CD4-positive, alpha-beta T cell (primary cell): ENCODE results near the gene CLSTN2. TPM values are rescaled to one million over a fixed set of nuclear protein-coding genes. Genes with fewer than 3 reads are reported as not detected.

Source experiments
- ATAC-seq: fragments of 200-7000 bp; cut with Tn5 transposase; one replicate; pipeline ENCODE4 v1.10.0; 2022; ENCODE audit warnings: mild to moderate bottlenecking; ENCODE audit not compliant: poor library complexity
- CTCF ChIA-PET: fragments of 350-600 bp; sonication (Branson Sonifier 250); formaldehyde crosslinking; loops from one replicate; lab custom pipeline; 2021; ENCODE audit warnings: antibody characterized with exemption, inconsistent platforms; lab: Charles Lee
- POLR2A ChIA-PET: fragments of 350-600 bp; sonication (Branson Sonifier 250); formaldehyde crosslinking; loops from one replicate; lab custom pipeline; 2021; ENCODE audit warnings: antibody characterized with exemption, inconsistent platforms; lab: Charles Lee
- DNase-seq, 14 experiments: peaks; one replicate each; pipeline ENCODE4 v3.0.0-alpha.2; 2013 to 2020; ENCODE audit warnings: mixed read lengths in 2 of 14
- H3K27ac ChIP-seq, 2 donors: one replicate each; pipeline versions ENCODE4 v1.5.1 to v1.7.0; 2013; ENCODE audit warnings: low read length in 2 of 2, low read depth in 1 of 2, mild to moderate bottlenecking in 1 of 2
- H3K27me3 ChIP-seq, 2 experiments: 1 replicate in 1 of 2; 2 replicates in 1 of 2; pipeline versions ENCODE4 v1.6.1 to v1.7.0; 2013; ENCODE audit warnings: low read length in 2 of 2, control low read depth in 1 of 2, mild to moderate bottlenecking in 1 of 2, moderate library complexity in 1 of 2; ENCODE audit not compliant: insufficient read depth in 2 of 2, control insufficient read depth in 1 of 2
- H3K36me3 ChIP-seq: one replicate; pipeline ENCODE4 v1.6.1; 2013; ENCODE audit warnings: low read length, control low read depth; ENCODE audit not compliant: insufficient read depth
- H3K4me1 ChIP-seq: one replicate; pipeline ENCODE4 v1.6.1; 2013; ENCODE audit warnings: low read length, control low read depth; ENCODE audit not compliant: insufficient read depth
- H3K4me3 ChIP-seq: one replicate; pipeline ENCODE4 v1.5.1; 2013; ENCODE audit warnings: mild to moderate bottlenecking, low read length, moderate library complexity
- H3K9me3 ChIP-seq, 2 experiments: 1 replicate in 1 of 2; 2 replicates in 1 of 2; pipeline versions ENCODE4 v1.6.1 to v1.7.0; 2013; ENCODE audit warnings: low read length in 2 of 2, mild to moderate bottlenecking in 2 of 2, control low read depth in 1 of 2, moderate library complexity in 1 of 2; ENCODE audit not compliant: control insufficient read depth in 1 of 2, insufficient read depth in 1 of 2
- H3K27ac Mint-ChIP-seq: one replicate; pipeline ENCODE4 v1.8.0; 2020; ENCODE audit warnings: mixed read lengths
- H3K27me3 Mint-ChIP-seq: one replicate; pipeline ENCODE4 v1.8.0; 2021; ENCODE audit warnings: mixed read lengths
- H3K36me3 Mint-ChIP-seq: one replicate; pipeline ENCODE4 v1.8.0; 2021; ENCODE audit warnings: low read depth, mixed read lengths
- H3K4me1 Mint-ChIP-seq: one replicate; pipeline ENCODE4 v1.8.0; 2021; ENCODE audit warnings: low read depth, mixed read lengths
- H3K4me3 Mint-ChIP-seq: one replicate; pipeline ENCODE4 v1.8.0; 2020; ENCODE audit warnings: mild to moderate bottlenecking, mixed read lengths
- H3K9me3 Mint-ChIP-seq: one replicate; pipeline ENCODE4 v1.8.0; 2020; ENCODE audit warnings: mixed read lengths
- intact Hi-C, 2 experiments: fragments of 100-400 bp; cut with DNase I in 1 of 2; cut with micrococcal nuclease in 1 of 2; formaldehyde crosslinking; loops; one replicate each; pipeline versions ENCODE4 v1.15.1 to v1.9.0; 2023 to 2025; cut with DNase I, micrococcal nuclease
- total RNA-seq, 174 experiments: library from RNA in 2 of 174; stranded (reverse) in 2 of 174; gene quantifications; one replicate each; pipeline ENCODE4 v1.2.3 and lab custom pipeline; 2021 to 2026
- TF ChIP-seq, protein P1 (sequence below): fragments of 200-600 bp; IDR thresholded peaks from one replicate; pipeline ENCODE4 v1.8.0; 2022; ENCODE audit warnings: antibody characterized with exemption, mild to moderate bottlenecking

Gene CLSTN2
- total RNA-seq, 2 experiments from 2014 or later, result not detected

DNA sequence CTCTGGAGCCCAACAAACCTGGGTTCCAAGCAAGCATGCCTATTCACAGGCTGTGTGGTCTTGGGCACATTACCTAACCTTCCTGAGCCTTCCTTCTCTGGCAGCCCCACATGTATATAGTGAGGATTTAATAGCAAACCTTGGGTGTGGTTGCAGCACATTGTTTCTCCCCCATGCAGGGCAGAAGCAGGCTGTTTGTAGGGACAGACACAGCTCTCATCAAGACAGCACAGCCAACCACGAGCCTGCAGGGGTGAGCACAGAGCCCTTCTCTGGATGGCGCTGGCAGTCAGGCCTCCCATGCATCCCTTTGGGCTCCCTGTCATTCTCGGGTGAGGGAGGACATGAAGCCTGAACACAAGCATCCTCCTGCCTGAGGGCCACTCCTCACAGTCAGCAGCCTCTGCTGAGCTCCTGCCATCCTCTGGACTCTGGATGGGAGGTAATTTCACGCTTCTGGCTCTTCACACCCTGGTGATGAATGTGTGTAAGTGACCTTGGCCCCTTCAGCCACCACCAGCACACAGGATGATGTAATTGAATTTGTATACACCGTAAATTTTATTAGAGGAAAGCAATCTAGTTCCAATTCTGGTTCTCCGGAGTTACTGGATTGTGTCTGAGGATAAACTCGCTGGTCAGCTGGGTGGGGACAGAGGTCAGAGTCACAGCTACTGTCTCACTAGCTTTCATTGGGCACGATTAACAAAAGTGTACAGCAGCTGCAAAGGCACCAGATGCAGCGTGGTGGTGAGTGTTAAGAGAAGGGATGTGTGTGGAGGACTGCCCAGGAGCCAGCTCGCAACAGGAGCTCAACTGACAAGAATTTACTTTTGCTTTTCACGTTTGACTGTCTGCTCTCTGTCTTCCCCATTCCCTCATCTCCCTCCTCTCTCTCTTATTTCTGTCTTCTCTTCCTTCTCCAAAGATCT, 118.1 kb downstream of the CLSTN2 start:
- intact Hi-C loops, result no loop called here

DNA sequence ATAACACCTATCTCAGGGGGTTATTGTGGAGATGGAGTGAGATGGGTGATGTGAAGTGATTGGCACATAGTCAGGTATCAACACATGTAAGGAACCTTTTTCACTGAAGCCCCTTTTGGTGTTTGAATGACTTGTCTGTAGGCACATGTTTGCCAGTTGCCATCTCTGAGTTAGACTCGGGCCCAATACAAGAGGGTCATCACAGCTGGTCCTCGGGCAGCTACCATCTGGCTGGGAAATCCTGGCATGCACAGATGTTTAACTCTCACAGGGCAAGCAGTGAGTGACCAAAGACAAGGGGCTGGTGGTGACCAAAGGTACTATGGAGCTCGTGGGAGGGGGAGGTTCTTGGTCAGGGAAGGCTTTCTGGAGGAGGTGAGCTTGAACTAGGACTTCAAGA, 118.8 kb downstream of the CLSTN2 start:
- CTCF ChIA-PET, result no interaction called here
- no peak overlapping the region for H3K4me3 ChIP-seq
- no peaks in the 10 kb centered on the region for H3K4me1 ChIP-seq
- no peak for ATAC-seq
- no peaks in the 10 kb centered on the region for H3K9me3 Mint-ChIP-seq
- no peaks in the 10 kb centered on the region for H3K4me1 Mint-ChIP-seq
- H3K27me3 ChIP-seq, result no peaks in the 10 kb centered on the region
- intact Hi-C loops, result no loop called here
- no peaks in the 10 kb centered on the region for H3K36me3 ChIP-seq
- H3K27ac ChIP-seq, result no peak overlapping the region
- TF ChIP-seq, protein P1, sequence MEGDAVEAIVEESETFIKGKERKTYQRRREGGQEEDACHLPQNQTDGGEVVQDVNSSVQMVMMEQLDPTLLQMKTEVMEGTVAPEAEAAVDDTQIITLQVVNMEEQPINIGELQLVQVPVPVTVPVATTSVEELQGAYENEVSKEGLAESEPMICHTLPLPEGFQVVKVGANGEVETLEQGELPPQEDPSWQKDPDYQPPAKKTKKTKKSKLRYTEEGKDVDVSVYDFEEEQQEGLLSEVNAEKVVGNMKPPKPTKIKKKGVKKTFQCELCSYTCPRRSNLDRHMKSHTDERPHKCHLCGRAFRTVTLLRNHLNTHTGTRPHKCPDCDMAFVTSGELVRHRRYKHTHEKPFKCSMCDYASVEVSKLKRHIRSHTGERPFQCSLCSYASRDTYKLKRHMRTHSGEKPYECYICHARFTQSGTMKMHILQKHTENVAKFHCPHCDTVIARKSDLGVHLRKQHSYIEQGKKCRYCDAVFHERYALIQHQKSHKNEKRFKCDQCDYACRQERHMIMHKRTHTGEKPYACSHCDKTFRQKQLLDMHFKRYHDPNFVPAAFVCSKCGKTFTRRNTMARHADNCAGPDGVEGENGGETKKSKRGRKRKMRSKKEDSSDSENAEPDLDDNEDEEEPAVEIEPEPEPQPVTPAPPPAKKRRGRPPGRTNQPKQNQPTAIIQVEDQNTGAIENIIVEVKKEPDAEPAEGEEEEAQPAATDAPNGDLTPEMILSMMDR, result no peak
- DNase-seq, result no peak
- H3K36me3 Mint-ChIP-seq, result no peaks in the 10 kb centered on the region
- peaks cover 0 to under 1% of the 10 kb centered on the region in 2 experiments for H3K9me3 ChIP-seq
- peaks cover 20% of the 10 kb centered on the region for H3K27me3 Mint-ChIP-seq
- POLR2A ChIA-PET, result no interaction called here
- H3K27ac Mint-ChIP-seq, result no peak overlapping the region
- no peak overlapping the region for H3K4me3 Mint-ChIP-seq

More for the DNA sequence above, 118.1 kb downstream of the CLSTN2 start:
- no peaks in the 10 kb centered on the region for H3K36me3 ChIP-seq
- Mint-ChIP-seq H3K27me3 (peaks cover 22% of the 10 kb centered on the region), H3K9me3 (no peaks in the 10 kb centered on the region), H3K36me3 (no peaks in the 10 kb centered on the region), H3K4me3 (no peak overlapping the region), H3K4me1 (no peaks in the 10 kb centered on the region), H3K27ac (no peak overlapping the region)
- no peaks in the 10 kb centered on the region for H3K4me1 ChIP-seq
- H3K27ac ChIP-seq, result no peak overlapping the region
- ChIA-PET POLR2A (no interaction called here), CTCF (no interaction called here)
- H3K27me3 ChIP-seq, result no peaks in the 10 kb centered on the region
- H3K4me3 ChIP-seq, result no peak overlapping the region
- H3K9me3 ChIP-seq, result peaks cover 0 to 3% of the 10 kb centered on the region in 2 experiments
- TF ChIP-seq, protein P1, result no peak
- ATAC-seq (no peak), DNase-seq (no peak)

DNA sequence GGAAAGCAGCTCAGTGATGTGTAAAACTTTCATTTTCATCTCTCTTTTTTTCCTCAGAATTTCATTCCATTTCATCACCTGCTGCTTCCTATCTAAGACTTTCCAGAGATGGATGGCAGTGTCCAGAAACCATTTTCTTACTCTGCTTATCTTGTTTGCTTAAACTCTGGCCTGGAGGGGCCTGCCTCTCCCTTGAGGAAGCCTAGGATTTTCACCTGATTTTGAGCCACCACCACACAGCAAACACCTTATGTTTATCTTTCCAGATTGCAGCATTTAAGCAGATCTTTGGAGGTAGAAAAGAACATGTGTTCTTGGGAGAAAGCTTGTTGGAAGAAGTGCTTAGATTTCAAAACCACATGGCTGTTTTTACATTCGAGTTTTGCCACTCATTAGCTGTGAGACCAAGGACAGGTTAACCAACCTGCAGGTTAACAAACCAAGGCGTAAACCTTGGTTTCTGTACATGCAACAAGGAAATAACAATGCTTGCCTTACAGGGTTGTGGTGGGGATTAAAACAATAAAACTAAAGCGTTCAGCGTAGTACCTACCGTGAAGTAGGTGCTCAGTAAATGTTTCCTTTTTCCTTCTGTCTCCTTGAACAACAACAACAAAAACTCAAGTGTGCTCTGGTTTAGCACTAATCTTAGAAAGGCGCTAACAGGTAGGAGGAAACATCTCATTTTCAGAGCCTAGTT, 120.3 kb downstream of the CLSTN2 start:
- ChIA-PET CTCF (no interaction called here), POLR2A (no interaction called here)

More for the DNA sequence above, 120.3 kb downstream of the CLSTN2 start:
- Mint-ChIP-seq H3K4me1 (no peaks in the 10 kb centered on the region), H3K27me3 (peaks cover 9% of the 10 kb centered on the region), H3K36me3 (no peaks in the 10 kb centered on the region), H3K4me3 (no peak overlapping the region), H3K9me3 (no peaks in the 10 kb centered on the region), H3K27ac (no peak overlapping the region)
- no peaks in the 10 kb centered on the region for H3K27me3 ChIP-seq
- ATAC-seq (no peak), DNase-seq (no peak)
- no peak overlapping the region for H3K27ac ChIP-seq
- H3K4me1 ChIP-seq, result no peaks in the 10 kb centered on the region
- TF ChIP-seq, protein P1, result no peak
- intact Hi-C loops, result no loop called here
- no peak overlapping the region for H3K4me3 ChIP-seq
- H3K9me3 ChIP-seq, result no peaks in the 10 kb centered on the region
- H3K36me3 ChIP-seq, result no peaks in the 10 kb centered on the region
